HCT116 (cell line): ENCODE results near the gene HSD17B12.

Source experiments
- CTCF ChIP-seq, 3 experiments: fragments of 200-600 bp in 1 of 3; sonication (generic) in 1 of 3; IDR thresholded peaks in 2 of 3; conservative IDR thresholded peaks in 1 of 3; 2 replicates each; pipeline ENCODE4 v1.5.1; 2012 to 2017; ENCODE audit warnings: low read depth in 2 of 3, low read length in 2 of 3, antibody characterized with exemption in 1 of 3, borderline replicate concordance in 1 of 3, control low read depth in 1 of 3, mild to moderate bottlenecking in 1 of 3, mixed read lengths in 1 of 3, mixed run types in 1 of 3, moderate library complexity in 1 of 3; ENCODE audit not compliant: insufficient read depth in 1 of 3
- POLR2A ChIP-seq: IDR thresholded peaks from 2 replicates; pipeline ENCODE4 v1.7.0; 2011; ENCODE audit warnings: borderline replicate concordance; ENCODE audit not compliant: insufficient read depth, insufficient read length; ENCODE audit errors: extremely low read depth
- POLR2AphosphoS5 ChIP-seq: IDR thresholded peaks from 2 replicates; pipeline ENCODE4 v1.6.1; 2011; ENCODE audit warnings: mild to moderate bottlenecking, low read depth, low read length, moderate library complexity
- RAD21 ChIP-seq: IDR thresholded peaks from 2 replicates; pipeline ENCODE4 v1.6.1; 2012; ENCODE audit warnings: low read depth, mild to moderate bottlenecking
- REST ChIP-seq: IDR thresholded peaks from 2 replicates; pipeline ENCODE4 v1.6.1; 2012; ENCODE audit warnings: low read depth
- SIN3A ChIP-seq: IDR thresholded peaks from 2 replicates; pipeline ENCODE4 v1.6.1; 2012; ENCODE audit warnings: low read depth
- SP1 ChIP-seq: IDR thresholded peaks from 2 replicates; pipeline ENCODE4 v1.6.1; 2012; ENCODE audit warnings: low read depth
- YY1 ChIP-seq: IDR thresholded peaks from 2 replicates; pipeline ENCODE4 v1.6.1; 2011; ENCODE audit warnings: low read length, low read depth, moderate library complexity, mild to moderate bottlenecking; ENCODE audit not compliant: insufficient replicate concordance; ENCODE audit errors: extremely low read depth
- ZNF274 ChIP-seq: fragments of 200-500 bp; sonication (Bioruptor generic); IDR thresholded peaks from 2 replicates; pipeline ENCODE4 v1.6.1; 2014; ENCODE audit warnings: mild to moderate bottlenecking, low read depth, low read length, inconsistent platforms

- TF ChIP-seq REST (no peak), RAD21 (no peak), POLR2A (no peak), CTCF (IDR thresholded peaks at IDR 0.05 in 2 of 3, conservative IDR thresholded peaks at IDR 0.05 in 1 of 3; ENCODE audit: borderline replicate concordance in 1 of 3, insufficient read depth in 1 of 3, low read depth in 2 of 3, low read length in 2 of 3) (no peak), ZNF274 (no peak), SP1 (no peak), POLR2AphosphoS5 (no peak), SIN3A (no peak), YY1 (no peak)
Measured at GRCh38 chr11:43693731-43694130, 13.2 kb downstream of the HSD17B12 start.
